Activated naive CD8-positive, alpha-beta T cell (primary cell): Measurements from ENCODE around the gene RBM47.

Experiments
- H3K27ac Mint-ChIP-seq: one replicate; pipeline ENCODE4 v1.8.0; 2021; ENCODE audit warnings: mixed read lengths
- H3K27me3 Mint-ChIP-seq: one replicate; pipeline ENCODE4 v1.8.0; 2021; ENCODE audit warnings: mixed read lengths
- H3K36me3 Mint-ChIP-seq: one replicate; pipeline ENCODE4 v1.8.0; 2021; ENCODE audit warnings: mixed read lengths
- H3K4me1 Mint-ChIP-seq: one replicate; pipeline ENCODE4 v1.8.0; 2021; ENCODE audit warnings: low read depth, mixed read lengths
- H3K4me3 Mint-ChIP-seq: one replicate; pipeline ENCODE4 v1.8.0; 2021; ENCODE audit warnings: mild to moderate bottlenecking, mixed read lengths
- H3K9me3 Mint-ChIP-seq: one replicate; pipeline ENCODE4 v1.8.0; 2021; ENCODE audit warnings: low read depth, mixed read lengths

RBM47 gene

DNA sequence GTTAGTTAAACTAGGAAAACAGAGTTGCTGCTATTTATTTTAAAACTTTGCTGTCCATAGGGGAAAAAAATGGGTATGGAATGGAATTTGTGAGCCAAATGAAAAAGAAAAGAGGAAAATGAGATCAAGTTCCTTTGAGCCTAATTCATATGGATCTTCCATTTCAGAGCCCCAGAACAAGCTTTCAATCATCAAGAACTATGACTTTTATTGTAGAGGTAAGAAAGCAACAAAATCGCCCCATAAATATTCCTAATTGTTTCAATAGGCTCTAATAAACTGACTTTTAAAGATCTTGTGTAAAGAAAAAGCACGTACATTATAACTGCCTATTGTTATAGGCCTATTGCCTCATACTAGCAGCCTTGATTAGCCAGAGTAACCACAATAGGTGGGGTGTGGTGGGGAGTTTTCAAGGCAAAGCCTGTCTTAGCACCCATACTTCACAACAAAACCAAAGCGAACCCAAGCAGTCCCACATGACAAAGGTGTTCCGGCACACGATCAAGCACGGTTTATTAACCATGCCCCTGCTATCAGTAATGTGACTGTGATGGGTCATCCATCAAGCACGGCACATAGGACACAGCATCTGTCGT is 44.4 kb downstream of the RBM47 start:
- peaks cover 3% of the 10 kb centered on the region for H3K4me1 Mint-ChIP-seq

DNA sequence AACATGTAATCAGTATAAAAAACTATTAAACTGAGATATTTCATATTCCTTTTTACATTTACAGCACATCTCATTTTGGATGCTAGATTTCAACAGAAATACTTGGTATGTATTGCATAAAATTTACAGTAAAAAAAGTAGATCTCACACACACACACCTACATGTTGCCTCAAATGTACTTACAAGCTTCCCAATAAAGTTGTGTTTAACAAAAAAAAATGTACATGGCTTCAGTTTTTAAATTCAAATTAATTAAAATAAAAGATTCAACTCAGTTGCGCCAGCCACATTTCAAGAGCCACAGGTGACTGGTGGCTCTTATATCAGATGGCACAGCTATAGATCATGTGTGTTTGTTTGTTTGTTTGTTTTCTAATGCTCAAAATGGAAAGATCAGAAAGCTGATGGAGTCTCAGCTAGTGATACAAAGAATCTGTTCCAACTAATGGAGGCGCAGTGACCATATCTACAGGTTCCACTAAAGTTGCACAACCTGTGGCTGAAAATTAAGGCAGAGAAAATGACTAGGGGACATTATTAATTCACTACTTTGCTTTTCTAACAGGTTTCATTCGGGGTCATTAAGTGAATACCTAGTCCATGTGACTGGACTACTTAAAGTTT is 45.0 kb downstream of the RBM47 start:
- H3K27ac Mint-ChIP-seq = no peak overlapping the region
- no peaks in the 10 kb centered on the region for H3K27me3 Mint-ChIP-seq
- peaks cover 3% of the 10 kb centered on the region for H3K4me1 Mint-ChIP-seq
- H3K4me3 Mint-ChIP-seq = no peak overlapping the region
- no peaks in the 10 kb centered on the region for H3K9me3 Mint-ChIP-seq
- no peaks in the 10 kb centered on the region for H3K36me3 Mint-ChIP-seq

More for the DNA sequence above, 44.4 kb downstream of the RBM47 start:
- Mint-ChIP-seq H3K27me3 (no peaks in the 10 kb centered on the region), H3K27ac (no peak overlapping the region), H3K9me3 (no peaks in the 10 kb centered on the region), H3K4me3 (no peak overlapping the region), H3K36me3 (no peaks in the 10 kb centered on the region)

DNA sequence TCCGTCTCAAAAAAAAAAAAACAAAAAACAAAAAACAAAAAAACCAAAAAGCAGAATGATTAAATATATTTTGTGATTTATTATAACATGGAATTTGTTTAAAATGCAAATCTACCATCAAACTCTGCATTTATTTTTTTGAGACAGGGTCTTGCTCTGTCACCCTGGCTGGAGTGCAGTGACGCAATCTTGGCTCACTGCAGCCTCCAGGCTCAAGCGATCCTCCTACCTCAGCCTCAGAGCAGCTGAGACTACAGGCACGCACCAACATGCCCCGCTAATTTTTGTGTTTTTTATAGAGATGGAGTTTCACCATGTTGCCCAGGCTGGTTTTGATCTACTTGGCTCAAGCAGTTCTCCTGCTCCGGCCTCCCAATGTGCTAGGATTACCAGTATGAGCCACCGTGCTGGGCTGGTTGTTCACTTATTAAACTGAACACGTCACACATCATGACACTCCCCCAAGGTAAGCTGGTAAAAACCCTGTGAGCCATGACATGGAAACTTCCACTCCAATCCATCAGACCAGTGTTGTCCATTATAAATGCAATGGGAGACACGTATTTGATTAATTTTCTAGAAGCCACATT is 45.7 kb downstream of the RBM47 start:
- Mint-ChIP-seq H3K9me3 (no peaks in the 10 kb centered on the region), H3K27me3 (no peaks in the 10 kb centered on the region), H3K36me3 (no peaks in the 10 kb centered on the region), H3K4me3 (no peak overlapping the region), H3K4me1 (peaks cover 3% of the 10 kb centered on the region), H3K27ac (no peak overlapping the region)

DNA sequence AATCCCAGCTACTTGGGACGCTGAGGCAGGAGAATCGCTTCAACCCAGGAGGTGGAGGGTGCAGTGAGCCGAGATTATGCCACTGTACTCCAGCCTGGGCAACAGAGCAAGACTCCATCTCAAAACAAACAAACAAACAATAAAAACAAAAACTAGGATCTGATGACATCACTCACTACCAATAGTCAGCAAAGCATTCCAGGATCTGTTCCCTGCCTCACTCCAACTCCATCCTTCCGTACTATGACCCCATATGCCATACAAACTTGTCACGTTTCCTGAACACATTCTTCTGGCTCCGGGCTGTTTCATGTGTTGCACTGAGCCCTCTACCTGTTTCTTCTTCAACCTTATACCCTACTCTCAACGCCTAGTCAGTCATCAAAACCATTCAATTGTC is 47.3 kb downstream of the RBM47 start:
- no peaks in the 10 kb centered on the region for H3K9me3 Mint-ChIP-seq
- no peak overlapping the region for H3K4me3 Mint-ChIP-seq
- H3K4me1 Mint-ChIP-seq = peaks cover 4% of the 10 kb centered on the region
- H3K36me3 Mint-ChIP-seq = no peaks in the 10 kb centered on the region
- H3K27ac Mint-ChIP-seq = no peak overlapping the region
- H3K27me3 Mint-ChIP-seq = no peaks in the 10 kb centered on the region

DNA sequence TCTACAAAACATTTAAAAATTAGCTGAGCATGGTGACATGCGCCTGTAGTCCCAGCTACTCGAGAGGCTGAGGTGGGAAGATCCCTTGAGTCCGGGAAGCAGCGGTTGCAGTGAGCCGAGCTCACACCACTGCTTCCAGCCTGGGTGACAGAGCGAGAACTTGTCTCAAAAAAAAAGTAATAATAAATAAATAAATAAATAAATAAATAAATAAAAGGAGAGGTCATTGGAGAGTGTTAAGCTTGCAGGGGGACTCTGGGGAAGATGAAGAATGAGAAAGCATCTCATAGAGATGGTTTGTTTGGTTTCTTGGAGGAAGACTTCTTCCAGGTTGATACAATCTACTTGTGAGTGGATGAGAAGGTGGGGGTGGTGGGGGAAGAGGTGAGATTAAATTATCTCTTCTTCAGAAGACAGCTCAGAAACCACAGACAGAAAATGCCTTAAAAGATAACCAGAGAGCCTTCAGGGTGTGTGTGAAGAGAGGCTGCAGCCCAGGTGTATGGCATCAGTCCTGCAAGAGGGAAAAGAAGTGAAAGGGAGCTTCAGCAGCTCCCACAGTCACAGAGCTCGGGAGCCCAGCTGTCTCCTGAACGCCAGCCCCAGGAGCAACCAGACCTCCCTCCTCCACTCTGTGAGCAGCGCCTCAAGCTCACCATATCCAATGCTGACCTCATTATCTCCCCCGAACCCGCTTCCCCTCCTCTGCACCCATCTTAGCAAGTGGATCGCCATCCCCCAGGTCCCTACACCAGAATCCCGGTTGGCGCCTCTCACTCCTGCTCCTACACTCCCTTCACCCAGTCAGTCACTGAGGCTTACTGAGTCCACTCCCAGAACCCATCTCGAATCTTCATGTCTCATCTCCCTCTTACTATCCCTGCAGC is 48.2 kb downstream of the RBM47 start:
- H3K9me3 Mint-ChIP-seq = no peaks in the 10 kb centered on the region
- peaks cover 13% of the 10 kb centered on the region for H3K4me1 Mint-ChIP-seq
- H3K27me3 Mint-ChIP-seq = no peaks in the 10 kb centered on the region
- H3K36me3 Mint-ChIP-seq = no peaks in the 10 kb centered on the region
- H3K4me3 Mint-ChIP-seq = no peak overlapping the region
- H3K27ac Mint-ChIP-seq = no peak overlapping the region

DNA sequence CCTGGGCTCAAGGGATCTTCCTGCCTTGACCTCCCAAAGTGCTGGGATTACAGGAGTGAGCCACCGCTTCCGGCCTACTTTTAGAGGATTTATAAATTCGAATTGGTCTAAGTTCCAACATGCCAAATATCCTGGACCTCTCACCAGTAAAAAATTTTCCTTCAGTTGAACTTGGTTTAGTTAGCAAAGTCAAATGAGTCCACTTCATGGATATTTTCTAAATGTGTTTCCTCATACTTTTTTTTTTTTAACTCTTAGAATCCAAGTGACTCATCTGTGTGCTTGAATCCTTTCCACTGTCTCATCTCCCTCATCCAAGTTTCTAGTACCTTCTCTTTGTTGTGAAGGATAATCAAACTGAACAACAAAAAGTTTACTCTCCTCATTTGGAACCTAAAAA is 49.7 kb downstream of the RBM47 start:
- Mint-ChIP-seq H3K9me3 (no peaks in the 10 kb centered on the region), H3K4me3 (no peak overlapping the region), H3K36me3 (no peaks in the 10 kb centered on the region), H3K4me1 (peaks cover 17% of the 10 kb centered on the region), H3K27ac (no peak overlapping the region), H3K27me3 (no peaks in the 10 kb centered on the region)

DNA sequence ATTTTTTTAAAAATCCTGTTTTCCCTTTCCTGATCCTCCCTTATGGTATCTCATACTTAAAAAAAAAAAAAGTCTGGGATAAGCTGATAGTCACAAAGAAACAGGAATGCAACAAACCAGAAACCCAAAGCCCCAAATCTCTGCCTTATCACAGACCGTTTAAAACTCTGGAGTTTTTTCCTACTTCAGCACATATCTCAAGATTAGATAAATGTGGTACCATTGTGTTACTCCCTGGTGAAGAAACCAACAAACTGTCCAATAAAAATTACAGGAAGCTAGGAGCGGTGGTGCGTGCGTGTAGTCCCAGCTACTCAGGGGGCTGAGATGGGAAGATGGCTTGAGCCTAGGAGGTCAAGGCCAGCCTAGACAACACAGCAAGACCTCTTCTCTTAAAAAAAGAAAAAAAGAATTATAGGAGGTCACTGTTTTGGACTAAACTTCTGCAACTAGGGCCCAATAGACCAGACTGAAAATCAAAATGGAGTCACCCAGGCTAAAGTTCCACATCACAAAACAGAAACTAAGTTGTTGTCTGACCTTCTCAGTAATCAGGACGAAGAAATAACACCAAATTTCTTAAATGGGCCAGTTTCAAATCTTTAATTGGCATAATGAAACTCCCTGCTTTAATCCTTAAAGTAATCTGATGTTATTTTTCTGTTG is 51.9 kb downstream of the RBM47 start:
- no peaks in the 10 kb centered on the region for H3K36me3 Mint-ChIP-seq

DNA sequence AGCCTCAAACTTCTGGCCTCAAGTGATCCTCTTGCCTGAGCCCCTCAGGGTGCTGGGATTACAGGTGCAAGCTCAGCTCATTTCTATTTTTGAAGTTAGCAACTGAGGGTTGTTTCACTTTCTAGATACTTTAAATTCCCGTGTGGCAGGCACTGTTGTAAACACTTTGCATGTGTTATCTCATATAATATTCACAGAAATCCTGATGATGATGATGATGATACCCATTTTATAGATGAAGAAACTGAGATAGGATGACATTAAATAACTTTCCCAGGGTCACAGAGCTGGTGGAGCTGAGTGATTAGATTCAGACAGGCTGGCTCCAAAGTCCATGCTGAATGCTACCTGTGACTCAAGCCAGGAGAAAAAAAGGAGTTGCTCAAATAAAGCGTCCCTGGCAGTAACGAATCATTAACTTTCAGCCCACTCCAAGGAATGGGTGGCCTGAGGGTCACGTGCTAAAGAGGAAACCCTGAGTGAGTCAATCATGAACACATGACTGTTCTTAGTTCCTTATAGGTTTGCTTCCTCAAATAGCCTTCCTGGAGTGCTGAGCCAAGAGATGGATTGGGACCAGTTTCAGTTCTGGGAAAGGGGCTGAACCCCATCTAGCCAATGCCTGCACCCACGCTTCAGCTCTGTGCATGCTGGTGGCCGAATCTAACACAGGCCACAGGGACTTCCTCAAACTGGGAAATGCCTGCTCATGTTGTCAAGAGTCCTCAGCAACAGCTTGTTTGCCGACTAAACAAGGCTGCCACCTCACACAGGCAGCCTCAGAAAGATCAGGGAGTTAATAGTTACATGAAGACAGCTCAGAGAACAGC is 52.8 kb downstream of the RBM47 start:
- Mint-ChIP-seq H3K4me3 (no peak overlapping the region), H3K27ac (no peak overlapping the region), H3K4me1 (peaks cover 24% of the 10 kb centered on the region), H3K9me3 (no peaks in the 10 kb centered on the region), H3K27me3 (no peaks in the 10 kb centered on the region), H3K36me3 (no peaks in the 10 kb centered on the region)

More for the DNA sequence above, 51.9 kb downstream of the RBM47 start:
- H3K27me3 Mint-ChIP-seq = no peaks in the 10 kb centered on the region
- H3K4me1 Mint-ChIP-seq = peaks cover 25% of the 10 kb centered on the region
- H3K27ac Mint-ChIP-seq = no peak overlapping the region
- no peak overlapping the region for H3K4me3 Mint-ChIP-seq
- no peaks in the 10 kb centered on the region for H3K9me3 Mint-ChIP-seq

DNA sequence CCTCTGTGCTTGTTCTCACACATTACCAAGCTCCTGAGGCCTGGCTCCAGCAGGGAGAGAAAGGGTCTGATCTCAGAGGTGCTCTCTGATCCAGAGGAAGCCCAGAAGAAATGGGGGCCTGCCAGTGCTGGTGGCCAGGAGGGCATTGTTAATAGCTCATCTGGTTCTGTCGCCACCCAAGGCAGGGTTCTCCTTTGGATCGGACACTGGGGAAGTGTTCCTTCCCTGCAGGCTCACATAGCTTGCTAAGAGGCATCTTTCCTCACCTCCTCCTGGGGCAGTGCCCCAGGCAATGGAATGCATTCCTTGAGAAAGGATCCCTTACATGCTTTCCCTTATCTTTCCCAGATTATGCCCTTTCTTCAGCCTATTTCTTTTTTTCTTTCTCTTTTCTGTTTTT is 53.8 kb downstream of the RBM47 start:
- no peaks in the 10 kb centered on the region for H3K27me3 Mint-ChIP-seq
- no peak overlapping the region for H3K4me3 Mint-ChIP-seq
- H3K4me1 Mint-ChIP-seq = peaks cover 23% of the 10 kb centered on the region
- no peaks in the 10 kb centered on the region for H3K9me3 Mint-ChIP-seq
- no peaks in the 10 kb centered on the region for H3K36me3 Mint-ChIP-seq
- H3K27ac Mint-ChIP-seq = no peak overlapping the region

DNA sequence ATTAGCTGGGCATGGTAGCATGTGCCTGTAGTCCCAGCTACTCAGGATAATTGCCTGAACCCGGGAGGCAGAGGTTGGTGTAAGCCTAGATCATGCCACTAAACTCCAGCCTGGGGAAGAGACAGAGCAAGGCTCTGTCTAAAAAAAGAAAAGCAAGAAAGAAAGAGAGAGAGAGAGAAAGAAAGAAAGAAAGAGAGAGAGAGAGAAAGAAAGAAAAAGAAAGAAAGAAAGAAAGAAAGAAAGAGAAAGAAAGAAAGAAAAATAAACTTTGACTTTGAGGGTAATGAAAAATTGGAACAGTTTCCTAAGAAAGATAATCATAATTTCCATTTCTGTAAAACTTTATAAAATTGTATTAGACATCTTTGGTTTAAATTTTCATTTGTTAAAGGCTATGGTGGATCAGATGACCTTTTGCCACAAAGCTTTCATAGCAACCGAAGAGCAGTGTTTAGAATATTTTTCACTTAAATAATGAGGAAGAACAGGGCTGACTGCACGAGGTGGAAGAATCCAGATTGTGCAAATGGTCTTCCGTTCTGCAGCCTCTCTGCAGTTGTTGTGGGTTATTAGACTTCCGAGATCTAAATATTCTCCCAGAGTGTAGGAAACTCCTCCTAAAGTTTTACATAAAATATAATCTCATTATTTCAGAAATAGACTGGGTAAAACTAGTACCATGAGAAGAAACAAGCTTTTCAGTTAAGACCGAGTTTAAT is 55.9 kb downstream of the RBM47 start:
- Mint-ChIP-seq H3K27me3 (no peaks in the 10 kb centered on the region), H3K27ac (no peak overlapping the region), H3K9me3 (no peaks in the 10 kb centered on the region), H3K4me3 (peak overlapping the region; percentile 42), H3K36me3 (no peaks in the 10 kb centered on the region), H3K4me1 (peaks cover 22% of the 10 kb centered on the region)

DNA sequence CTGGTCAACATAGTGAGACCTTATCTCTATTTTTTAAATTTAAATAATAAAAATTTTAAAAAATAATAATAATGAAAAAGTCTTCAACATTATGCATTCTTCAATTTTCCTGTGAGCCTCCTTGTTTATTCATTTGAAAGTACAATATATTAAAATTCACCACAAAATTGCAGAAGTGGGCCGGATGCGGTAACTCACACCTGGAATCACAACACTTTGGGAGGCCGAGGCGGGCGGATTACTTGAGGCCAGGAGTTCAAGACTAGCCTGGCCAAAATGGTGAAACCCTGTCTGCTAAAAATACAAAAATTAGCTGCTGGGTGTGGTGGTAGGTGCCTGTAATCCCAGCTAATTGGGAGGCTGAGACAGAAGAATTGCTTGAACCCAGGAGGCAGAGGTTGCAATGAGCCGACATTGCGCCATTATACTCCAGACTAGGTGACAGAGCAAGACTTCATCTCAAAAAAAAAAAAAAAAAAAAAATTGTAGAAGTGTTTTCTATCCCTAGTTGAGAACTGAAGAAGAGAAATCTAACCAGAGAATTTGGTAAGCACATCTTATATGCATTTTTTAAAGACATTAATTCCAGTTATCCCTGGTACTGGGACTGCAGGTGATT is 56.9 kb downstream of the RBM47 start:
- Mint-ChIP-seq H3K4me3 (no peak overlapping the region), H3K27me3 (no peaks in the 10 kb centered on the region), H3K9me3 (no peaks in the 10 kb centered on the region), H3K36me3 (no peaks in the 10 kb centered on the region), H3K4me1 (peaks cover 22% of the 10 kb centered on the region), H3K27ac (no peak overlapping the region)

DNA sequence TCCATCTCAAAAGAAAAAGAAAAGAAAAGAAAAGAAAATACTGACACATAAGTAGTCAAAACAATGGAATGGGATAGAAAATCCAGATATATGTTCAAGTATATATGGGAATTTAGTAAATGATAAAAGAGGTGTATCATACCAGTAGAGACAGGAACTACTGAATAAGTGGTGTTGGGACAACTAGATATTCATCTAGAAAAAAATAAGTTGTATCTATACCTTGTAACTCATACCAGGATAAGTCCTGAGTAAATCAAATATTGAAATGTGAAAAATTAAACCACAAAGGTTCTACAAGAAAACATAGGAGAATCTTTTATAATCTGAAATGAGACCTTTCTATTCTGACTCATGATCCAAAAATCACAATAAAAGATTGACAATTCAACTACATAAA is 58.5 kb downstream of the RBM47 start:
- Mint-ChIP-seq H3K36me3 (no peaks in the 10 kb centered on the region), H3K27ac (no peak overlapping the region), H3K9me3 (no peaks in the 10 kb centered on the region), H3K4me1 (peaks cover 9% of the 10 kb centered on the region), H3K4me3 (no peak overlapping the region), H3K27me3 (no peaks in the 10 kb centered on the region)

DNA sequence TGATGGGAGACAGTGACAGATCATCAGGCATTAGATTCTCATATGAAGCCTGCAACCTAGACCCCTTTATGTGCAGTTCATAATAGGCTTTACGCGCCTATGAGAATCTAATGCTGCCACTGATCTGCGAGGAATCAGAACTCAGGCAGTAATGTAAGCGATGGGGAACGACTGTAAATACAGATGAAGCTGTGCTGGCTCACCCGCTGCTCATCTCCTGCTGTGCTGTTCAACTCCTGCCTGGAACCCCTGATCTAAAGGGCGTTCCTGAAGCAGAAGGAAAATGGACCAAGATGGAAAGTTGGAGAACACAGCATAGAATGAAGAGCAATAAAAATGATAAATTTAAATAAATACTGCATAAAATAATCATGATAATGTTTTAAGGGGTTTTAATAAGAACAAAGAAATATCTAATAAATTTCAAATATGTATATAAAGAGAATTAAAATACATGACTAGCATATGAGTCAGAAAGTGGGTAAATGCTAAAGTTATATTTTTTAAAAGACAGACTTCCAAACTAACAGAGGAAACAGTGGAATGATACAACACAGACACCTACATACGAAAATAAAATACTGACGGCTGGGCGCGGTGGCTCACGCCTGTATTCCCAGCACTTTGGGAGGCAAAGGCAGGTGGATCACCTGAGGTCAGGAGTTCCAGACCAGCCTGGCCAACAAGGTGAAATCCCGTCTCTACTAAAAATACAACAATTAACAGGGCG is 59.2 kb downstream of the RBM47 start:
- Mint-ChIP-seq H3K27ac (no peak overlapping the region), H3K27me3 (no peaks in the 10 kb centered on the region), H3K36me3 (no peaks in the 10 kb centered on the region), H3K9me3 (no peaks in the 10 kb centered on the region), H3K4me1 (peaks cover 8% of the 10 kb centered on the region), H3K4me3 (no peak overlapping the region)
